HepG2 (cell line): Measurements from ENCODE around the gene PXK. TPM values are rescaled to one million over a fixed set of nuclear protein-coding genes. Genes with fewer than 3 reads are reported as not detected.

Experiments
- AKAP8 ChIP-seq: sonication (generic); formaldehyde crosslinking; IDR thresholded peaks from 2 replicates; pipeline ENCODE4 v1.5.1; 2020; ENCODE audit warnings: mild to moderate bottlenecking, missing genetic modification reagents
- CEBPG ChIP-seq: IDR thresholded peaks from 2 replicates; pipeline ENCODE4 v1.6.1; 2016
- CTCF ChIP-seq: sonication (generic); formaldehyde crosslinking; IDR thresholded peaks from 2 replicates; pipeline ENCODE4 v1.5.0; 2020; ENCODE audit warnings: mild to moderate bottlenecking, missing genetic modification reagents, moderate library complexity
- FOSL2 ChIP-seq: sonication (generic); formaldehyde crosslinking; IDR thresholded peaks from 2 replicates; pipeline ENCODE4 v1.4.0; 2020; ENCODE audit warnings: missing genetic modification reagents
- GTF3A ChIP-seq: sonication (generic); formaldehyde crosslinking; conservative IDR thresholded peaks from 2 replicates; pipeline ENCODE4 v1.4.0; 2020; ENCODE audit warnings: mild to moderate bottlenecking, missing genetic modification reagents
- HDAC1 ChIP-seq: sonication (generic); formaldehyde crosslinking; IDR thresholded peaks from 2 replicates; pipeline ENCODE4 v1.5.1; 2020; ENCODE audit warnings: mild to moderate bottlenecking, missing genetic modification reagents
- HIVEP1 ChIP-seq: sonication (generic); formaldehyde crosslinking; IDR thresholded peaks from 2 replicates; pipeline ENCODE4 v1.4.0; 2020; ENCODE audit warnings: mild to moderate bottlenecking, missing genetic modification reagents
- HNF4G ChIP-seq, 2 experiments: sonication (generic) in 1 of 2; formaldehyde crosslinking in 1 of 2; IDR thresholded peaks; 2 replicates each; pipeline versions ENCODE4 v1.4.0 to v1.6.1; 2011 to 2020; ENCODE audit warnings: borderline replicate concordance in 2 of 2, low read depth in 2 of 2, mild to moderate bottlenecking in 2 of 2, low read length in 1 of 2, missing genetic modification reagents in 1 of 2, moderate library complexity in 1 of 2
- KLF11 ChIP-seq: IDR thresholded peaks from 2 replicates; pipeline ENCODE4 v1.6.1; 2016; ENCODE audit warnings: missing compliant biosample characterization
- KLF12 ChIP-seq: sonication (generic); formaldehyde crosslinking; IDR thresholded peaks from 2 replicates; pipeline ENCODE4 v1.4.0; 2020; ENCODE audit warnings: missing genetic modification reagents, borderline replicate concordance
- MBD4 ChIP-seq: IDR thresholded peaks from 2 replicates; pipeline ENCODE4 v1.6.1; 2012; ENCODE audit warnings: low read length, inconsistent platforms, borderline replicate concordance
- MTF1 ChIP-seq: sonication (generic); formaldehyde crosslinking; IDR thresholded peaks from 2 replicates; pipeline ENCODE4 v1.5.0; 2020; ENCODE audit warnings: missing genetic modification reagents
- MTF2 ChIP-seq: sonication (generic); formaldehyde crosslinking; IDR thresholded peaks from 2 replicates; pipeline ENCODE4 v1.5.0; 2020; ENCODE audit warnings: missing genetic modification reagents, borderline replicate concordance
- NCOA5 ChIP-seq: sonication (generic); formaldehyde crosslinking; IDR thresholded peaks from 2 replicates; pipeline ENCODE4 v1.4.0; 2020; ENCODE audit warnings: missing genetic modification reagents
- NFYB ChIP-seq: sonication (generic); formaldehyde crosslinking; IDR thresholded peaks from 2 replicates; pipeline ENCODE4 v1.4.0; 2020; ENCODE audit warnings: missing genetic modification reagents
- NR1H2 ChIP-seq: sonication (generic); formaldehyde crosslinking; IDR thresholded peaks from 2 replicates; pipeline ENCODE4 v1.8.1; 2022; ENCODE audit warnings: low read depth, missing genetic modification reagents, borderline replicate concordance
- PCBP2 ChIP-seq: fragments of 200-400 bp; formaldehyde crosslinking; optimal IDR thresholded peaks from 2 replicates; pipeline ENCODE3; 2018; ENCODE audit warnings: low read length, low read depth; ENCODE audit not compliant: poor library complexity, severe bottlenecking
- RBAK ChIP-seq: sonication (generic); formaldehyde crosslinking; IDR thresholded peaks from 2 replicates; pipeline ENCODE4 v1.5.1; 2020; ENCODE audit warnings: mild to moderate bottlenecking, missing genetic modification reagents
- RXRB ChIP-seq: IDR thresholded peaks from 2 replicates; pipeline ENCODE4 v1.6.1; 2016; ENCODE audit warnings: borderline replicate concordance, missing genetic modification reagents, missing compliant biosample characterization
- SOX13 ChIP-seq, 3 experiments: fragments of 450-650 bp in 1 of 3; sonication (generic) in 1 of 3; formaldehyde crosslinking in 1 of 3; IDR thresholded peaks in 2 of 3; conservative IDR thresholded peaks in 1 of 3; 2 replicates each; pipeline versions ENCODE4 v1.5.0 to v1.6.1; 2016 to 2020; ENCODE audit warnings: antibody characterized with exemption in 1 of 3, mild to moderate bottlenecking in 1 of 3, missing compliant biosample characterization in 1 of 3, missing genetic modification reagents in 1 of 3, moderate library complexity in 1 of 3
- TAF1 ChIP-seq: sonication (generic); formaldehyde crosslinking; IDR thresholded peaks from 2 replicates; pipeline ENCODE4 v1.4.0; 2020; ENCODE audit warnings: missing genetic modification reagents
- ZBTB3 ChIP-seq: sonication (generic); formaldehyde crosslinking; IDR thresholded peaks from 2 replicates; pipeline ENCODE4 v1.4.0; 2020; ENCODE audit warnings: low read depth, mild to moderate bottlenecking, moderate library complexity, missing genetic modification reagents, borderline replicate concordance
- ZFP36L1 ChIP-seq: sonication (generic); formaldehyde crosslinking; IDR thresholded peaks from 2 replicates; pipeline ENCODE4 v1.8.0; 2022; ENCODE audit warnings: mild to moderate bottlenecking, missing genetic modification reagents, moderate library complexity
- ZNF460 ChIP-seq: sonication (generic); formaldehyde crosslinking; IDR thresholded peaks from 2 replicates; pipeline ENCODE4 v1.5.1; 2020; ENCODE audit warnings: missing genetic modification reagents, mild to moderate bottlenecking, borderline replicate concordance
- ZNF512 ChIP-seq: sonication (generic); formaldehyde crosslinking; IDR thresholded peaks from 2 replicates; pipeline ENCODE4 v1.4.0; 2020; ENCODE audit warnings: mild to moderate bottlenecking, missing genetic modification reagents
- ZNF580 ChIP-seq: IDR thresholded peaks from 2 replicates; pipeline ENCODE4 v1.6.1; 2016; ENCODE audit warnings: low read depth, borderline replicate concordance
- ZNF776 ChIP-seq: sonication (generic); formaldehyde crosslinking; IDR thresholded peaks from 2 replicates; pipeline ENCODE4 v1.4.0; 2020; ENCODE audit warnings: mild to moderate bottlenecking, missing genetic modification reagents
- ZNF883 ChIP-seq: sonication (generic); formaldehyde crosslinking; IDR thresholded peaks from 2 replicates; pipeline ENCODE4 v1.5.1; 2020; ENCODE audit warnings: mild to moderate bottlenecking, missing genetic modification reagents; ENCODE audit errors: not compliant biosample characterization
- polyA plus RNA-seq, 8 experiments: library from polyadenylated mRNA; depleted of rRNA in 3 of 8; stranded (reverse) in 7 of 8; unstranded in 1 of 8; fragments of >200 nt; fragmentation: Illumina TruSeq in 4 of 8; extraction: Trizol in 4 of 8; gene quantifications; 2 replicates each; pipeline versions ENCODE4 v1.2.1 to v1.2.3, GENCODE V29; 2011 to 2016; ENCODE audit warnings: low read depth in 4 of 8, missing spikeins in 1 of 8, mixed read lengths in 1 of 8; ENCODE audit not compliant: insufficient read depth in 1 of 8
- total RNA-seq, 5 experiments: library from RNA; depleted of rRNA; stranded (reverse); fragments of >200 nt; fragmentation: Illumina TruSeq; extraction: Trizol; gene quantifications; 2 replicates each; pipeline ENCODE4 v1.2.3, GENCODE V29; 2016; ENCODE audit warnings: low read depth in 1 of 5

The PXK gene
- total and polyA plus RNA-seq, 2 of the 13 experiments (the other 11 are each of a cell fraction or from before 2014, with no cell fraction given): 6.4 to 18.6 TPM

GRCh38 chr3:58470363-58471024 lies 137.8 kb downstream of the PXK start (continued):
- TF ChIP-seq HIVEP1 (CRISPR knock-in tag): no peak
- no peak for TF ChIP-seq MTF1 (CRISPR knock-in tag)
- no peak for TF ChIP-seq NFYB (CRISPR knock-in tag)
- no peak for TF ChIP-seq HNF4G (IDR thresholded peaks at IDR 0.05; ENCODE audit: borderline replicate concordance, low read depth, low read length)
- no peak for TF ChIP-seq HNF4G (CRISPR knock-in tag; IDR thresholded peaks at IDR 0.05; ENCODE audit: borderline replicate concordance, low read depth)
- 0 out of 2 replicates have a peak, but pooled peaks have one; percentile 24 for TF ChIP-seq HDAC1 (CRISPR knock-in tag)
- no peak; the same call in 1 of the 2 replicates for TF ChIP-seq SOX13 (IDR thresholded peaks at IDR 0.05)
- peak in 1 of 2 experiments; percentile 60; a peak in 1 of 4 replicates for TF ChIP-seq SOX13 (CRISPR knock-in tag; conservative IDR thresholded peaks at IDR 0.05 in 1 of 2, IDR thresholded peaks at IDR 0.05 in 1 of 2)
- no peak for TF ChIP-seq ZBTB3
- TF ChIP-seq FOSL2 (CRISPR knock-in tag): 0 out of 2 replicates have a peak, but pooled peaks have one; percentile 20
- TF ChIP-seq TAF1 (CRISPR knock-in tag): peak; percentile 13; the same call in 1 of the 2 replicates
- no peak for TF ChIP-seq CTCF (CRISPR knock-in tag)
- TF ChIP-seq ZNF883 (CRISPR knock-in tag): peak; percentile 28
- no peak for TF ChIP-seq KLF12
- no peak for TF ChIP-seq RXRB (CRISPR knock-in tag)
- TF ChIP-seq AKAP8 (CRISPR knock-in tag): 0 out of 2 replicates have a peak, but pooled peaks have one; percentile 4
- TF ChIP-seq NR1H2 (CRISPR knock-in tag): no peak
- peak; percentile 11; the same call in 1 of the 2 replicates for TF ChIP-seq CEBPG (CRISPR knock-in tag)
- no peak for TF ChIP-seq RBAK (CRISPR knock-in tag)
- TF ChIP-seq GTF3A: no peak
- peak; percentile 26; the same call in 1 of the 2 replicates for TF ChIP-seq ZNF460 (CRISPR knock-in tag)
- no peak for TF ChIP-seq MBD4
- TF ChIP-seq ZNF776: no peak
- TF ChIP-seq NCOA5 (CRISPR knock-in tag): no peak
- TF ChIP-seq KLF11 (CRISPR knock-in tag): no peak
- no peak for TF ChIP-seq ZFP36L1 (CRISPR knock-in tag)
- TF ChIP-seq ZNF512: no peak
- TF ChIP-seq PCBP2: no peak
- no peak for TF ChIP-seq MTF2 (CRISPR knock-in tag)
- TF ChIP-seq ZNF580 (CRISPR knock-in tag): 0 out of 2 replicates have a peak, but pooled peaks have one; percentile 18
